ENCODE measurements around the gene LRRC18. TPM values are rescaled to one million over a fixed set of nuclear protein-coding genes. Genes with fewer than 3 reads are reported as not detected.

Gene LRRC18
- 1 to 10 TPM in 1 of 5 donors, under 1 TPM in 1, not detected in 3; 0.72 to 2.6 TPM for total RNA-seq
- under 1 TPM in 1 of 3 donors, not detected in 2; 0.46 TPM for polyA plus RNA-seq
- long read RNA-seq, donor 1 = 0 reads
- long read RNA-seq, donor 2 = 0 reads
- long read RNA-seq, donor 3 = 0 reads
- long read RNA-seq, donor 4 = 0 reads
- long read RNA-seq, donor 5 = 0 reads
- long read RNA-seq, donor 6 = 0 reads
- long read RNA-seq, donor 7, partial matches to known transcripts = 0 of 1 reads
- long read RNA-seq, donor 7, other reads (novel, unspliced or antisense) = 0 of 1 reads
- long read RNA-seq, donor 8 = 0 reads
- long read RNA-seq, donor 9 = 0 reads
- long read RNA-seq, donor 10 = 0 reads

DNA sequence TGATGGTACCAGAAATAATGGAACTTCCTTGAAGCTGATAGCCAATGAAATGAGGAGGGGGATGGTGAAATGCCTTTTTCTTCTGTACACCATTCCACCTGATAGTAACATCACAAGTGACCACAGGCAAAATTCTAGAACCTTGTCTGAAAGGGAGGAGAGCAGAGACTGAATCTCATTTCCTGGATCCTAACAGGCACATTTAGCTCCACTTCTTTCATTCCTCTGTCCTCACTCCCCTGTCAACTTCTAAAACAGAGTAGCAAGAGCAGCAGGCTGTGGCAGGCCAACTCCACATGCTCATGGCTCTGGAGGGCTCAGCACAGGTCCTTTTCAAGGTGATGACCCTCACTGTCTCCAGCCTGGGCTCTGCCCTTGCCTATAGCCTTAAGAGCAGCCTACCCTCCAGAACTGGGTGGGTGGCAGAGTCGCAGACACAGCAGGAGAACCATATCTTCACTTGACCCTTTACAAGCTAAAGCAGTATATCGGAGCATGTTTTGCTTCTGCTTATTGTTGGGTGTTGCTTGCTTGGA lies at the start of gene LRRC18:
LRRC18 (minus strand) TSS at position 51 of the 536 bp plus-strand sequence. CDS start 25,685 bp downstream, outside the sequence.
- Histone ChIP-seq H3K27ac (no peak within 1 kb of the TSS), H3K9me3 (no peaks in the 10 kb centered on the region), H3K4me1 (no peaks in the 10 kb centered on the region), H3K4me3 (no peak within 1 kb of the TSS), H3K27me3 (no peaks in the 10 kb centered on the region), H3K36me3 (no peaks in the 10 kb centered on the region)
- WGBS, 5 donors = 89 to 100% (median 96%) methylated on average over 2 of the region's 2 CpGs
- no peak for DNase-seq
- intact Hi-C loops (cut with DNase I; ENCODE audit: low total_unique reads) = no loop called here
- TF ChIP-seq EP300 (IDR thresholded peaks at IDR 0.05) (no peak), POLR2A (IDR thresholded peaks at IDR 0.05) (no peak), POLR2AphosphoS5 (IDR thresholded peaks at IDR 0.05) (no peak)
- TF ChIP-seq, protein P1, sequence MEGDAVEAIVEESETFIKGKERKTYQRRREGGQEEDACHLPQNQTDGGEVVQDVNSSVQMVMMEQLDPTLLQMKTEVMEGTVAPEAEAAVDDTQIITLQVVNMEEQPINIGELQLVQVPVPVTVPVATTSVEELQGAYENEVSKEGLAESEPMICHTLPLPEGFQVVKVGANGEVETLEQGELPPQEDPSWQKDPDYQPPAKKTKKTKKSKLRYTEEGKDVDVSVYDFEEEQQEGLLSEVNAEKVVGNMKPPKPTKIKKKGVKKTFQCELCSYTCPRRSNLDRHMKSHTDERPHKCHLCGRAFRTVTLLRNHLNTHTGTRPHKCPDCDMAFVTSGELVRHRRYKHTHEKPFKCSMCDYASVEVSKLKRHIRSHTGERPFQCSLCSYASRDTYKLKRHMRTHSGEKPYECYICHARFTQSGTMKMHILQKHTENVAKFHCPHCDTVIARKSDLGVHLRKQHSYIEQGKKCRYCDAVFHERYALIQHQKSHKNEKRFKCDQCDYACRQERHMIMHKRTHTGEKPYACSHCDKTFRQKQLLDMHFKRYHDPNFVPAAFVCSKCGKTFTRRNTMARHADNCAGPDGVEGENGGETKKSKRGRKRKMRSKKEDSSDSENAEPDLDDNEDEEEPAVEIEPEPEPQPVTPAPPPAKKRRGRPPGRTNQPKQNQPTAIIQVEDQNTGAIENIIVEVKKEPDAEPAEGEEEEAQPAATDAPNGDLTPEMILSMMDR (IDR thresholded peaks at IDR 0.05) = no peak

DNA sequence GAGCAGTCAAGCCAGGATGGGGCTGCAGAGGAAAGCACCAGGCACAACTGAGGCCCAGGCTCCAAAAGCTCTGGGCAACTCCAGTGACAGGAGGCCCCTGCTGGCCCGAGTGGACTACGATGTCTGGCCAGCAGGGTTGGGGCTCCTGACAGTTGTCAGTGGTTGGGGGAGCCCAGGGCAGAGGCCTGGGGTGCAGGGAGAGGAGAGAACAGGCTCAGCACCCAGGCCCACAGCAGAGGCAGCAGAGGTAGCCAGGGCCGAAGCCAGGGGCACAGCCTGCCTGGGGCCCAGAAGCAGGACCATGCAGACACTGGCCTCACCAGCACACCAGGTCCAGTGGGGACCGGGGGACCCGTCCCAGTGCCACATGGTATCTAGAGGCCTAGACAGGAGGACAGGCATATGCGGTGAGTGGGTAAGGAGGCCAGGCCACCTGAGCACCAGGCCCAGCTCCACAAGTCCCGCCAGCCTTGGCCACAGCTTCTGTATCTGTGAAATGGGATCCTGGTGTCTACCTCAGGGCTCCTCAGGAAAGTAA lies 46.0 kb upstream of the LRRC18 start:
- TF ChIP-seq EP300 (IDR thresholded peaks at IDR 0.05) = no peak
- TF ChIP-seq, protein P1 (IDR thresholded peaks at IDR 0.05) = no peak
- TF ChIP-seq POLR2A (IDR thresholded peaks at IDR 0.05) = no peak
- TF ChIP-seq POLR2AphosphoS5 (IDR thresholded peaks at IDR 0.05) = no peak
- WGBS, 5 donors = 88 to 94% (median 91%) methylated on average over 7 of the region's 7 CpGs
- intact Hi-C loops (cut with DNase I; ENCODE audit: low total_unique reads) = loop anchor here (10.0 kb wide), 2 partner anchors 179 to 529 kb away; no protein-coding TSS in a partner anchor
- H3K4me1 ChIP-seq = peaks cover 0 to 4% (median 0%) of the 10 kb centered on the region in 4 donors
- no peak overlapping the region for H3K27ac ChIP-seq
- H3K9me3 ChIP-seq = no peaks in the 10 kb centered on the region
- no peaks in the 10 kb centered on the region for H3K36me3 ChIP-seq
- H3K27me3 ChIP-seq = no peaks in the 10 kb centered on the region
- no peak for DNase-seq
- no peak overlapping the region for H3K4me3 ChIP-seq

GRCh38 chr10:48983648-48984351 lies 44.2 kb upstream of the LRRC18 start:
- 61 to 75% (median 72%) methylated on average over 5 of the region's 5 CpGs for WGBS, 5 donors
- intact Hi-C loops (cut with DNase I; ENCODE audit: low total_unique reads) = loop anchor here (10.0 kb wide), 2 partner anchors 181 to 531 kb away; no protein-coding TSS in a partner anchor
- no peak for TF ChIP-seq POLR2AphosphoS5 (IDR thresholded peaks at IDR 0.05)
- TF ChIP-seq POLR2A (IDR thresholded peaks at IDR 0.05) = no peak
- TF ChIP-seq EP300 (IDR thresholded peaks at IDR 0.05) = no peak
- TF ChIP-seq, protein P1 (IDR thresholded peaks at IDR 0.05) = no peak

GRCh38 chr10:48982584-48982983 lies 42.9 kb upstream of the LRRC18 start:
- peaks cover 0 to 4% (median 0%) of the 10 kb centered on the region in 4 donors for H3K4me1 ChIP-seq
- H3K4me3 ChIP-seq = no peak overlapping the region
- intact Hi-C loops (cut with DNase I; ENCODE audit: low total_unique reads) = loop anchor here (10.0 kb wide), 2 partner anchors 182 to 532 kb away; no protein-coding TSS in a partner anchor
- no peak for DNase-seq
- H3K27ac ChIP-seq = no peak overlapping the region
- no peaks in the 10 kb centered on the region for H3K27me3 ChIP-seq
- H3K9me3 ChIP-seq = no peaks in the 10 kb centered on the region
- TF ChIP-seq POLR2A (IDR thresholded peaks at IDR 0.05) (no peak), EP300 (IDR thresholded peaks at IDR 0.05) (no peak)
- TF ChIP-seq, protein P1 (IDR thresholded peaks at IDR 0.05) = no peak
- no peaks in the 10 kb centered on the region for H3K36me3 ChIP-seq
- 79 to 93% (median 88%) methylated on average over 5 of the region's 5 CpGs for WGBS, 5 donors

More at GRCh38 chr10:48983648-48984351, 44.2 kb upstream of the LRRC18 start:
- no peak for DNase-seq
- H3K4me3 ChIP-seq = no peak overlapping the region
- no peaks in the 10 kb centered on the region for H3K36me3 ChIP-seq
- H3K27me3 ChIP-seq = no peaks in the 10 kb centered on the region
- H3K9me3 ChIP-seq = no peaks in the 10 kb centered on the region
- no peak overlapping the region for H3K27ac ChIP-seq
- peaks cover 0 to 4% (median 0%) of the 10 kb centered on the region in 4 donors for H3K4me1 ChIP-seq
